ENCODE results near the gene PSMB5. TPM values are rescaled to one million over a fixed set of nuclear protein-coding genes. Genes with fewer than 3 reads are reported as not detected.
A peak's percentile ranks its signal among the peaks of the same experiment; 100 is the strongest.

Gene PSMB5
- total and polyA plus RNA-seq, 2 of the 13 experiments (the other 11 are each of a cell fraction or from before 2014, with no cell fraction given) = 705 to 871 TPM

DNA sequence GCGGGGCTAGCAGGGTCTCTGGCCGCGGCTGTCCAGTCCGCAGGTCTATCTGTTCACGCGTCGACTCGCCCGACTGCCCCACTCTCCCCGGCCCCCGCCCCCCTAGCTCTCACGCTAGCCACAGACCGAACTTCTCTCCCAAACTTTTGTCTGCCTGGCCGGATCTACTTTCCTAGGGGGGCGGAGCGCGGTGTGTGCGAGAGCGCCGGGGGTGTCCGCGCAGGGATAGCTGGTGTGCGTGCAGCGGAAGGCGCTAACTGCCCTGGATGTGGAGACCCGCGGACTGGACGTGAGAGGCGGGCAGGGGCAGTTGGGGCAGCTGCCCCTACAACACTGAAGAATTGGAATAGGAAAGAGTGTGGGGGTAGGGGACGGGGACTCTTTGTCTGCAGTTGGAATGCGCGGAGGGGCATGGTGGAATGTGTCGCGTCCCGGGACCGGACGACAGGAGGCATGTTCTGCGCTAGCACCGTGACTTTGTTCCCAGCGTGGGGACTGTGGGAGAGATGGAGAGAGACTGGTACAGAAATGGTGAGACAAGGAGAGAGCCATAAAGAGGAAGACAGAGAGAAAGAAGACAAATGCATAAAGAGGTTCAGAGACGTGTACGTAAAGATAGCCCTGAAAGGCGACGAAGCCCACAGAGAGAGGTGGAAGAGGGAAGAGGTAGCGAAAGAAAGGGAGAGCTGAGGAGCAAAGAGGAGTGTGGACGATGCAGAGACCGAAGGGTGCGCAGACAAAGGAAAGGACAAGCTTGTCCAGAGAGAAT lies 52.0 kb downstream of the PSMB5 start, which contains the start of gene AJUBA (continued):
- TF ChIP-seq, protein P1, sequence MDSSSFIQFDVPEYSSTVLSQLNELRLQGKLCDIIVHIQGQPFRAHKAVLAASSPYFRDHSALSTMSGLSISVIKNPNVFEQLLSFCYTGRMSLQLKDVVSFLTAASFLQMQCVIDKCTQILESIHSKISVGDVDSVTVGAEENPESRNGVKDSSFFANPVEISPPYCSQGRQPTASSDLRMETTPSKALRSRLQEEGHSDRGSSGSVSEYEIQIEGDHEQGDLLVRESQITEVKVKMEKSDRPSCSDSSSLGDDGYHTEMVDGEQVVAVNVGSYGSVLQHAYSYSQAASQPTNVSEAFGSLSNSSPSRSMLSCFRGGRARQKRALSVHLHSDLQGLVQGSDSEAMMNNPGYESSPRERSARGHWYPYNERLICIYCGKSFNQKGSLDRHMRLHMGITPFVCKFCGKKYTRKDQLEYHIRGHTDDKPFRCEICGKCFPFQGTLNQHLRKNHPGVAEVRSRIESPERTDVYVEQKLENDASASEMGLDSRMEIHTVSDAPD (CRISPR knock-in tag; IDR thresholded peaks at IDR 0.05) = no peak
- TF ChIP-seq ZMYM3 (CRISPR knock-in tag; IDR thresholded peaks at IDR 0.05) (peak; percentile 95), FOXA1 (IDR thresholded peaks at IDR 0.05) (peak; percentile 6; the same call in 1 of the 2 replicates), FOXA1 (CRISPR knock-in tag; IDR thresholded peaks at IDR 0.05) (peak; percentile 66), TOE1 (CRISPR knock-in tag; IDR thresholded peaks at IDR 0.05) (peak; percentile 45; the same call in 1 of the 2 replicates), ZNF329 (CRISPR knock-in tag; IDR thresholded peaks at IDR 0.05; ENCODE audit: low read depth) (no peak), ZNF337 (CRISPR knock-in tag; IDR thresholded peaks at IDR 0.05; ENCODE audit: borderline replicate concordance, low read depth) (peak; percentile 99; the same call in 1 of the 2 replicates), KMT2B (CRISPR knock-in tag; IDR thresholded peaks at IDR 0.05) (peak; percentile 92), KLF15 (CRISPR knock-in tag; IDR thresholded peaks at IDR 0.05; ENCODE audit: borderline replicate concordance) (no peak), PAWR (CRISPR knock-in tag; IDR thresholded peaks at IDR 0.05; ENCODE audit: borderline replicate concordance) (no peak), ZNF431 (CRISPR knock-in tag; IDR thresholded peaks at IDR 0.05; ENCODE audit: borderline replicate concordance, low read depth) (no peak), ZNF549 (CRISPR knock-in tag; IDR thresholded peaks at IDR 0.05) (no peak), ZNF83 (CRISPR knock-in tag; IDR thresholded peaks at IDR 0.05; ENCODE audit: borderline replicate concordance) (peak; percentile 96; the same call in 1 of the 2 replicates)
- TF ChIP-seq, protein P2, sequence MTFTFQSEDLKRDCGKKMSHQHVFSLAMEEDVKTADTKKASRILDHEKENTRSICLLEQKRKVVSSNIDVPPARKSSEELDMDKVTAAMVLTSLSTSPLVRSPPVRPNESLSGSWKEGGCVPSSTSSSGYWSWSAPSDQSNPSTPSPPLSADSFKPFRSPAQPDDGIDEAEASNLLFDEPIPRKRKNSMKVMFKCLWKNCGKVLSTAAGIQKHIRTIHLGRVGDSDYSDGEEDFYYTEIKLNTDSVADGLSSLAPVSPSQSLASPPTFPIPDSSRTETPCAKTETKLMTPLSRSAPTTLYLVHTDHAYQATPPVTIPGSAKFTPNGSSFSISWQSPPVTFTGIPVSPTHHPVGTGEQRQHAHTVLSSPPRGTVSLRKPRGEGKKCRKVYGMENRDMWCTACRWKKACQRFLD (CRISPR knock-in tag; IDR thresholded peaks at IDR 0.05; ENCODE audit: borderline replicate concordance) = peak; percentile 95
- TF ChIP-seq, protein P3, sequence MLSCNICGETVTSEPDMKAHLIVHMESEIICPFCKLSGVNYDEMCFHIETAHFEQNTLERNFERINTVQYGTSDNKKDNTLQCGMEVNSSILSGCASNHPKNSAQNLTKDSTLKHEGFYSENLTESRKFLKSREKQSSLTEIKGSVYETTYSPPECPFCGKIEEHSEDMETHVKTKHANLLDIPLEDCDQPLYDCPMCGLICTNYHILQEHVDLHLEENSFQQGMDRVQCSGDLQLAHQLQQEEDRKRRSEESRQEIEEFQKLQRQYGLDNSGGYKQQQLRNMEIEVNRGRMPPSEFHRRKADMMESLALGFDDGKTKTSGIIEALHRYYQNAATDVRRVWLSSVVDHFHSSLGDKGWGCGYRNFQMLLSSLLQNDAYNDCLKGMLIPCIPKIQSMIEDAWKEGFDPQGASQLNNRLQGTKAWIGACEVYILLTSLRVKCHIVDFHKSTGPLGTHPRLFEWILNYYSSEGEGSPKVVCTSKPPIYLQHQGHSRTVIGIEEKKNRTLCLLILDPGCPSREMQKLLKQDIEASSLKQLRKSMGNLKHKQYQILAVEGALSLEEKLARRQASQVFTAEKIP (CRISPR knock-in tag; IDR thresholded peaks at IDR 0.05; ENCODE audit: borderline replicate concordance) = no peak
- TF ChIP-seq, protein P4, sequence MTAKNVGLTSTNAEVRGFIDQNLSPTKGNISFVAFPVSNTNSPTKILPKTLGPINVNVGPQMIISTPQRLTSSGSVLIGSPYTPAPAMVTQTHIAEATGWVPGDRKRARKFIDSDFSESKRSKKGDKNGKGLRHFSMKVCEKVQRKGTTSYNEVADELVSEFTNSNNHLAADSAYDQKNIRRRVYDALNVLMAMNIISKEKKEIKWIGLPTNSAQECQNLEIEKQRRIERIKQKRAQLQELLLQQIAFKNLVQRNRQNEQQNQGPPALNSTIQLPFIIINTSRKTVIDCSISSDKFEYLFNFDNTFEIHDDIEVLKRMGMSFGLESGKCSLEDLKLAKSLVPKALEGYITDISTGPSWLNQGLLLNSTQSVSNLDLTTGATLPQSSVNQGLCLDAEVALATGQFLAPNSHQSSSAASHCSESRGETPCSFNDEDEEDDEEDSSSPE (CRISPR knock-in tag; IDR thresholded peaks at IDR 0.05) = peak; percentile 90
- TF ChIP-seq, protein P5, sequence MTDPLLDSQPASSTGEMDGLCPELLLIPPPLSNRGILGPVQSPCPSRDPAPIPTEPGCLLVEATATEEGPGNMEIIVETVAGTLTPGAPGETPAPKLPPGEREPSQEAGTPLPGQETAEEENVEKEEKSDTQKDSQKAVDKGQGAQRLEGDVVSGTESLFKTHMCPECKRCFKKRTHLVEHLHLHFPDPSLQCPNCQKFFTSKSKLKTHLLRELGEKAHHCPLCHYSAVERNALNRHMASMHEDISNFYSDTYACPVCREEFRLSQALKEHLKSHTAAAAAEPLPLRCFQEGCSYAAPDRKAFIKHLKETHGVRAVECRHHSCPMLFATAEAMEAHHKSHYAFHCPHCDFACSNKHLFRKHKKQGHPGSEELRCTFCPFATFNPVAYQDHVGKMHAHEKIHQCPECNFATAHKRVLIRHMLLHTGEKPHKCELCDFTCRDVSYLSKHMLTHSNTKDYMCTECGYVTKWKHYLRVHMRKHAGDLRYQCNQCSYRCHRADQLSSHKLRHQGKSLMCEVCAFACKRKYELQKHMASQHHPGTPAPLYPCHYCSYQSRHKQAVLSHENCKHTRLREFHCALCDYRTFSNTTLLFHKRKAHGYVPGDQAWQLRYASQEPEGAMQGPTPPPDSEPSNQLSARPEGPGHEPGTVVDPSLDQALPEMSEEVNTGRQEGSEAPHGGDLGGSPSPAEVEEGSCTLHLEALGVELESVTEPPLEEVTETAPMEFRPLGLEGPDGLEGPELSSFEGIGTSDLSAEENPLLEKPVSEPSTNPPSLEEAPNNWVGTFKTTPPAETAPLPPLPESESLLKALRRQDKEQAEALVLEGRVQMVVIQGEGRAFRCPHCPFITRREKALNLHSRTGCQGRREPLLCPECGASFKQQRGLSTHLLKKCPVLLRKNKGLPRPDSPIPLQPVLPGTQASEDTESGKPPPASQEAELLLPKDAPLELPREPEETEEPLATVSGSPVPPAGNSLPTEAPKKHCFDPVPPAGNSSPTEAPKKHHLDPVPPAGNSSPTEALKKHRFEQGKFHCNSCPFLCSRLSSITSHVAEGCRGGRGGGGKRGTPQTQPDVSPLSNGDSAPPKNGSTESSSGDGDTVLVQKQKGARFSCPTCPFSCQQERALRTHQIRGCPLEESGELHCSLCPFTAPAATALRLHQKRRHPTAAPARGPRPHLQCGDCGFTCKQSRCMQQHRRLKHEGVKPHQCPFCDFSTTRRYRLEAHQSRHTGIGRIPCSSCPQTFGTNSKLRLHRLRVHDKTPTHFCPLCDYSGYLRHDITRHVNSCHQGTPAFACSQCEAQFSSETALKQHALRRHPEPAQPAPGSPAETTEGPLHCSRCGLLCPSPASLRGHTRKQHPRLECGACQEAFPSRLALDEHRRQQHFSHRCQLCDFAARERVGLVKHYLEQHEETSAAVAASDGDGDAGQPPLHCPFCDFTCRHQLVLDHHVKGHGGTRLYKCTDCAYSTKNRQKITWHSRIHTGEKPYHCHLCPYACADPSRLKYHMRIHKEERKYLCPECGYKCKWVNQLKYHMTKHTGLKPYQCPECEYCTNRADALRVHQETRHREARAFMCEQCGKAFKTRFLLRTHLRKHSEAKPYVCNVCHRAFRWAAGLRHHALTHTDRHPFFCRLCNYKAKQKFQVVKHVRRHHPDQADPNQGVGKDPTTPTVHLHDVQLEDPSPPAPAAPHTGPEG (CRISPR knock-in tag; IDR thresholded peaks at IDR 0.05) = no peak
